Measurements from ENCODE around the gene SLFN12L. TPM values are rescaled to one million over a fixed set of nuclear protein-coding genes. Genes with fewer than 3 reads are reported as not detected.

SLFN12L gene
- total and polyA plus RNA-seq, 10 of the 15 experiments (the other 5 are each of a cell fraction or from before 2014, with no cell fraction given), result 1.0 to 21.3 (median 9.4) TPM

DNA sequence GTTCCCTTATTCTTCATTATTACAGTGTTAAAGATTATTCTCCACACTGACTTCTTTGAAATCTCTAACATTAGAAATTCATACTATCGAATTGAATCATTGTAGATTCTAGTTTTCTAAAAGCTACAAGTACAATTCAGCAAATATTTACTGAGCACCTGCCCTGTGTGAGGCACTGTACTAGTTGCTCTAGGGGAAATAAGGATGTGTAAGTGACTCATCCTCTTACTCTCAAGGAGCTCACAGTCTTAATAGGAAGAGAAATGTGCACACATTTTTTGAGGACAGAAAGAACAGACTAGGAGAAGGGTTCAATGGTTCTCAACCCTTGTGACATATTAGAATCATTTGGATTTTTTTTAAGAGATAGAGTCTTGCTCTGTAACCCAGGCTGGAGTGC is 7.7 kb upstream of the SLFN12L start (continued):
- TF ChIP-seq, protein P1, sequence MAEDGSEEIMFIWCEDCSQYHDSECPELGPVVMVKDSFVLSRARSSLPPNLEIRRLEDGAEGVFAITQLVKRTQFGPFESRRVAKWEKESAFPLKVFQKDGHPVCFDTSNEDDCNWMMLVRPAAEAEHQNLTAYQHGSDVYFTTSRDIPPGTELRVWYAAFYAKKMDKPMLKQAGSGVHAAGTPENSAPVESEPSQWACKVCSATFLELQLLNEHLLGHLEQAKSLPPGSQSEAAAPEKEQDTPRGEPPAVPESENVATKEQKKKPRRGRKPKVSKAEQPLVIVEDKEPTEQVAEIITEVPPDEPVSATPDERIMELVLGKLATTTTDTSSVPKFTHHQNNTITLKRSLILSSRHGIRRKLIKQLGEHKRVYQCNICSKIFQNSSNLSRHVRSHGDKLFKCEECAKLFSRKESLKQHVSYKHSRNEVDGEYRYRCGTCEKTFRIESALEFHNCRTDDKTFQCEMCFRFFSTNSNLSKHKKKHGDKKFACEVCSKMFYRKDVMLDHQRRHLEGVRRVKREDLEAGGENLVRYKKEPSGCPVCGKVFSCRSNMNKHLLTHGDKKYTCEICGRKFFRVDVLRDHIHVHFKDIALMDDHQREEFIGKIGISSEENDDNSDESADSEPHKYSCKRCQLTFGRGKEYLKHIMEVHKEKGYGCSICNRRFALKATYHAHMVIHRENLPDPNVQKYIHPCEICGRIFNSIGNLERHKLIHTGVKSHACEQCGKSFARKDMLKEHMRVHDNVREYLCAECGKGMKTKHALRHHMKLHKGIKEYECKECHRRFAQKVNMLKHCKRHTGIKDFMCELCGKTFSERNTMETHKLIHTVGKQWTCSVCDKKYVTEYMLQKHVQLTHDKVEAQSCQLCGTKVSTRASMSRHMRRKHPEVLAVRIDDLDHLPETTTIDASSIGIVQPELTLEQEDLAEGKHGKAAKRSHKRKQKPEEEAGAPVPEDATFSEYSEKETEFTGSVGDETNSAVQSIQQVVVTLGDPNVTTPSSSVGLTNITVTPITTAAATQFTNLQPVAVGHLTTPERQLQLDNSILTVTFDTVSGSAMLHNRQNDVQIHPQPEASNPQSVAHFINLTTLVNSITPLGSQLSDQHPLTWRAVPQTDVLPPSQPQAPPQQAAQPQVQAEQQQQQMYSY (CRISPR knock-in tag; IDR thresholded peaks at IDR 0.05), result no peak
- no peak for TF ChIP-seq KLF5 (IDR thresholded peaks at IDR 0.05; ENCODE audit: partially characterized antibody)
- TF ChIP-seq NR2F1 (conservative IDR thresholded peaks at IDR 0.05), result no peak
- TF ChIP-seq SIX5 (IDR thresholded peaks at IDR 0.05; ENCODE audit: low read depth, low read length, severe bottlenecking), result no peak
- no peak for TF ChIP-seq POU2F2 (IDR thresholded peaks at IDR 0.05; ENCODE audit: borderline replicate concordance, low read depth, low read length)
- no peak for TF ChIP-seq BHLHE40 (IDR thresholded peaks at IDR 0.05; ENCODE audit: borderline replicate concordance in 1 of 2, low read depth in 2 of 2, low read length in 1 of 2)

DNA sequence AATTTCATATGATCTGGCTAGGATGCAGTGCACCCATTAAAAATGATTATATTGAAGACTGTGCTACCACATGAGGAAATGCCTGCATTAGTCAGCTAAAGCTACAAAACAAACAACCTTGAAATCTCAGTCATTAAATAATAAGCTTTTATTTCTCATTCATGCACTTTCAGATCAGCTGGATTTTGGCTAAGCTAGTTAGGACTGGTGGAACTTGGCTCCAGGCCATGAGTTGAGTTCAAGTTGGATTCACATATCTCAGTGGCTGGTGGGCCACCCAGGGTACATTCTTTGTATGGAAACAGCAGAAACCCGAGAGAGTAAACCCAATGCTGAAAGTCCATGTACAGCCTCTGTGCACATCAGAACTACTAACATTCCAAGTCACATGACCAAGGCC is 6.4 kb upstream of the SLFN12L start:
- Histone ChIP-seq H3K4me1 (ENCODE audit: control insufficient read depth, insufficient read depth, low read length) (peaks cover 10% of the 10 kb centered on the region), H3K4me2 (ENCODE audit: control insufficient read depth, insufficient read depth) (no peak overlapping the region), H2AFZ (ENCODE audit: control insufficient read depth, low read depth, low read length) (no peak overlapping the region), H3K36me3 (ENCODE audit: control insufficient read depth in 2 of 2, insufficient read depth in 2 of 2, low read length in 1 of 2) (no peaks in the 10 kb centered on the region), H3K4me3 (no peak overlapping the region), H4K20me1 (ENCODE audit: control insufficient read depth, insufficient read depth) (no peaks in the 10 kb centered on the region), H3K9ac (ENCODE audit: control insufficient read depth, insufficient read depth, low read length) (no peak overlapping the region), H3K27ac (ENCODE audit: control insufficient read depth, insufficient read depth) (no peak overlapping the region), H3K79me2 (ENCODE audit: control insufficient read depth, insufficient read depth, low read length) (peaks cover 18% of the 10 kb centered on the region), H3K9me3 (replicated peaks; ENCODE audit: control insufficient read depth, insufficient read depth, low read length) (no peaks in the 10 kb centered on the region), H3K27me3 (replicated peaks in 1 of 2; ENCODE audit: control insufficient read depth in 2 of 2, insufficient read depth in 2 of 2, low read length in 1 of 2) (no peaks in the 10 kb centered on the region)
- ChIA-PET RAD21 (ENCODE audit: unreplicated experiment) (interaction anchor here (2.3 kb wide), 1 partner anchor 10 kb away, joined by 10 read pairs; no protein-coding TSS in a partner anchor), SMC1A (ENCODE audit: uncharacterized antibody, unreplicated experiment) (interaction anchor here (1.0 to 1.5 kb wide), 4 partner anchors 9 to 45 kb away, joined by 3 to 6 read pairs (median 4); no protein-coding TSS in a partner anchor), POLR2A (no interaction called here), CTCF (interaction anchor here (2.1 to 16.4 kb wide), 4 partner anchors 10 to 231 kb away, joined by 5 to 321 read pairs (median 6); no protein-coding TSS in a partner anchor)
- intact Hi-C loops (cut with micrococcal nuclease; ENCODE audit: unreplicated experiment), result no loop called here
- in situ Hi-C loops (cut with MboI), result no loop called here
- TF ChIP-seq KLF5 (IDR thresholded peaks at IDR 0.05; ENCODE audit: partially characterized antibody), result no peak
- TF ChIP-seq STAT3 (IDR thresholded peaks at IDR 0.05; ENCODE audit: low read depth, low read length), result no peak
- TF ChIP-seq MYB (IDR thresholded peaks at IDR 0.05; ENCODE audit: borderline replicate concordance, low read depth, low read length), result no peak
- TF ChIP-seq CHD4 (IDR thresholded peaks at IDR 0.05), result no peak
- no peak for TF ChIP-seq NR2F1 (conservative IDR thresholded peaks at IDR 0.05)
- TF ChIP-seq, protein P2, sequence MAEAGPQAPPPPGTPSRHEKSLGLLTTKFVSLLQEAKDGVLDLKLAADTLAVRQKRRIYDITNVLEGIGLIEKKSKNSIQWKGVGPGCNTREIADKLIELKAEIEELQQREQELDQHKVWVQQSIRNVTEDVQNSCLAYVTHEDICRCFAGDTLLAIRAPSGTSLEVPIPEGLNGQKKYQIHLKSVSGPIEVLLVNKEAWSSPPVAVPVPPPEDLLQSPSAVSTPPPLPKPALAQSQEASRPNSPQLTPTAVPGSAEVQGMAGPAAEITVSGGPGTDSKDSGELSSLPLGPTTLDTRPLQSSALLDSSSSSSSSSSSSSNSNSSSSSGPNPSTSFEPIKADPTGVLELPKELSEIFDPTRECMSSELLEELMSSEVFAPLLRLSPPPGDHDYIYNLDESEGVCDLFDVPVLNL (IDR thresholded peaks at IDR 0.05; ENCODE audit: low read depth, low read length), result no peak
- no peak for TF ChIP-seq ZSCAN29 (IDR thresholded peaks at IDR 0.05)
- no peak for TF ChIP-seq ZNF622 (IDR thresholded peaks at IDR 0.05)
- no peak for TF ChIP-seq DPF2 (IDR thresholded peaks at IDR 0.05)
- TF ChIP-seq FOXM1 (IDR thresholded peaks at IDR 0.05; ENCODE audit: low read depth, low read length), result no peak
- TF ChIP-seq MTA2 (IDR thresholded peaks at IDR 0.05; ENCODE audit: low read depth), result no peak
- ATAC-seq (no peak), DNase-seq (ENCODE audit: low read depth, low spot score) (no peak), FAIRE-seq (no peak)
- 95% methylated on average over 1 of the region's 1 CpG for WGBS (ENCODE audit: insufficient coverage, insufficient replicate concordance, low lambda C conversion rate, missing lambda C conversion rate)
- no TSS peak for BruUV-seq (replicated peaks)

All from GM12878 (cell line).